HG03432 (cell line): Measurements from ENCODE around the gene IGSF21.

Experiments used
- ATAC-seq: cut with Tn5 transposase; IDR thresholded peaks from one replicate; pipeline ENCODE4 v1.9.1; 2021; ENCODE audit warnings: mild to moderate bottlenecking, moderate library complexity; ENCODE audit not compliant: unreplicated experiment

The IGSF21 gene

DNA sequence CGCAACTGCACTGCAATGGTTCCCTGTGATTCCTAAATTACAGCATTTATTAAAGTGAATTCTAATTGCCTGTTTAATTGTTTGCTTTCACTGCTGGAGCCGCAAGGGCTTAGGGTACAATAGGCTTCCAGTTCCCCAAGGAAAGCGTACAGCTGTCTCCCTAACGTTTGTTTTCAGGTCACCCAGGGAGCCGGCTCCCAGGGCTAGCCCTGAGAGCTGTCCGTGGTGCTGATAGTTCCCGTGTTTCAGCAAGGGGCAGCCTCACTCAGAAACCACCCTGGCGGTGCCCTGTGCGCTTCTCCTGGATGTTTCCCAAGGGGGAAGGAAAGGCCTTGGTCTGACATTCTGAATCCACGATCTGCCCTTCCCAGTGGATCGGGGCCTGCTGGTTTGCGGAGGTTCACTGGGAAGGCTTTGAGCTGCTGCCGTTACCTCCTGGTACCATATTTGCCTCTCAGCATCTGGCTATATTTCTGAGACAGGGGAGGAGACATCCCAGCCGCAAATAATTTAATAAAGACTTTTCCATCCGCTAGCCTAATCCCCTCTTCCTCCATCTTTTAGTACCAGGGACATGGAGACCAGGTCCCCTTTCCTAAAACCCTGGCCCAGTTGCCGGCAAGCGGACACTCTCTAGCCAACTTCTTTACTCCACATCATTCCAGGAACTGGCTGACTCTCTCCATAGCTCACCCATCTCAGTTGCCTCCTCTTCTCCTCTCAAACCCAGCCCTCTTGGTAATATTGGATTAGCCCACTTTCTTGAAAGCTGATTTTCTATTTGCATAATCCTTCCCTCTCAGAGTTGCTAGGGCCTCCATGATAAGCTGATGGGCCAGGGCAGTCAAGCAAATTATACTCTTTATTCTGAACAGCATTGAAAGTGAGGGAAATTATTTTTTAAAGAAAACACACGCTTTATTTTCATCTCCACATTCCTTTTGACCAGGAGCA lies 149.0 kb downstream of the IGSF21 start:
- no peak for ATAC-seq

DNA sequence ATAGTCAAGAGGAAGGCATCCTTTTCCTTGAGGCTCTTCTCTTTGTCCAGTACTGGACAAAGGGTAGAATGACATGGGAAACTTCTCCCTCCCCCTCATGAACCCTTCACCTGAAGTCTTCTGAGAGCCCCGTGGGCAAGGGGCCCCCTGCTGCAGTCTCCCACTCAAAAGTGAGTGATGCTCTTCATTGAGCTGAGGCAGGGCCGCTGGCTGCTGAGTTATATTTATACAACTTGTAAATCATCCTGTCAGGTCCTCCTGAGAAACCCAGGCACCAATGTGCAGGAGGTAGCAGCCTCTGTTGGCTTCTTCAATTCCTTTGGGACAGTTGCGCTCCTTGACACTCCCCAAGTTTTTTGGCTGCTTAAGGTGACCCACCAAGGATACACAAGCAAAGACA lies 150.2 kb downstream of the IGSF21 start:
- ATAC-seq = no peak

DNA sequence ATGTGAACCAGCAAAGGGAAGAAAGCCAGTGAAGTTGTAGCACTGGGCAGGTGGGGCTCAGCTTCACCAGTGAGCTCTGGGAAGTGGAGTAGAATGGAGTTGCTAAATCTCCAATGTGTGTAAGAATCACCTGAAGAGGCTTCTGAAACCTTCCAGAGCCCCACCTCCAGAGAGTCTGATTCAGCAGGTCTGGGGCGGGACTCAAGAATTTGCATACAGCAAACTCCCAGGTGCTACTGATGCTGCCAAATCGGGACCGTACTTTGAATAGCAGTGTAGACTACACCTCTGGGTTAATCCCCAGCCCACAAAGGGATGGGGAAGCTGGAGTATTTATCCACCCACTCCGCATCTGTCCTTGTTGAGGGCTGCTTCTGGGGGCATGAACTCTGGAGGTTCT lies 154.3 kb downstream of the IGSF21 start:
- no peak for ATAC-seq

DNA sequence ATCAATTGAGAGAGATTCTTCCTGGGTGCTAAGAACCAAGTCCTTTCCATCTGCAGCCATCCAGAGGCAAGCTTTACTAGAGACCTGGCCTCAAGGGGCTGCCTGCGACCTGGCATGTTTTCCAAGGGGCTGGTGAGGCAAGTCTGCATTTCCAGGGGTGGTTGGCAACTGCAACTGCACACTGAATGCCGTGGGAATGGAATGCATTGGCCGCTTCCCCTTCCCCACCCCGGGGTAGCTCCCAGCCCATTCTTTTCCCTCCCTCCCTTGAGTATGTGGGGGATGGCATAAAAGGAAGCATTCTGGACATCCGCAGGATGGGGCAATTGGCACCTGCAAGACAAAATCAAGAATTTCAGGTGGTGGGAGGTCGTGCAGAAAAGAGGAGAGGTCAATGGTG lies 155.1 kb downstream of the IGSF21 start:
- ATAC-seq = no peak

DNA sequence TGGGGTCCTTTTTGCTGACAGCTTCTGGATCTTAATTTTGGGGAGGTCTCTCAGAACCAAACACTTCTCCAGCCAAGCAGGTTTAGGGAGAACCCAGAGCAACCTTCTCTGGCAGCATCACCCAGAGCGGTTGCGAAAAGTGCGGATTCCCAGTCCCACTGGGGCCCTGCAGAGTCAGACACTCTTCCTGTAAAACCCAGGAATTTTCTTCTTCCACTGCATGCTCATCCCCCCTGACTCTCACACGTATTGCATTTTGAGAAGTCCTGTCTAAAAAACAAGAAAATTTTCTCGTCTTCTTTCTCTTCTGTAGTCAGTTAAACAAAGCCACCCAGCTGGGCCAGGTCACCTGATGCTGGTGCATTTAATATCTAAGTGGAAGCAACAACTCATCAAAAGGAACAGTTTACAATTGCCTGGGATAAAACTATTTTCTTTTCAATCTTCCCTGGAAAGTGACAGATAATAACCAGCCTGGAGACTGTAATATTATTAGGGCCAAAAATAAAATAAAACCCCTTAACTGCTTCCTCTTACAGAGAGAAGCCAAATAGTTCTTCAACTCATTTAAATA lies 156.0 kb downstream of the IGSF21 start:
- no peak for ATAC-seq

DNA sequence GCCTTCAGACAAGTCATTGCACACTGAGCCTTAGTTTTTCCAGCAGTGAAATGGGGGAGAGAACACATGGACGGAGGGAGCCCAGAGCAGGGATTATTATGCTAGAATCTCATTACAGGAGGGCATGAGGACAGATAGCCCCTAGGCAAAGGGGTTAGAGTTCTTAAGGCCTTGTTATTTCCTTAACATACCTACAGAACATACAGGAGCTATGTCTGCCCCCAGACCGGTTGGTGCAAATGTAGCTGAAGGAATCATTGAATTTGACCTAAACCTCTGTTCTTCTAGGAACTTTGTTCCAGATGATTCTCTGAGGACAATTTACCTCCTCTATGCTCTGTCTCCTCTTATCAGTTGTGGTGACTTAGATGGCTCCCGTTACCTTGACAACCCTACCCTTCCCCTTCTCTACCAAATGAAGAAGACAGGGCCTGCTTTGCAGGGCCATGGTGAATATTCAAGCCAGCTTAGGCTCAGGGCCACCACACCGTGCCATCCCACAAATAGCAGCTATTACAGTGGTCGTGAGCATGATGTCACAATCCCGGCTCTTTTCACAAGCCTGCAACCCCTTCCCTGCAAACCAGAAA lies 156.9 kb downstream of the IGSF21 start:
- no peak for ATAC-seq

DNA sequence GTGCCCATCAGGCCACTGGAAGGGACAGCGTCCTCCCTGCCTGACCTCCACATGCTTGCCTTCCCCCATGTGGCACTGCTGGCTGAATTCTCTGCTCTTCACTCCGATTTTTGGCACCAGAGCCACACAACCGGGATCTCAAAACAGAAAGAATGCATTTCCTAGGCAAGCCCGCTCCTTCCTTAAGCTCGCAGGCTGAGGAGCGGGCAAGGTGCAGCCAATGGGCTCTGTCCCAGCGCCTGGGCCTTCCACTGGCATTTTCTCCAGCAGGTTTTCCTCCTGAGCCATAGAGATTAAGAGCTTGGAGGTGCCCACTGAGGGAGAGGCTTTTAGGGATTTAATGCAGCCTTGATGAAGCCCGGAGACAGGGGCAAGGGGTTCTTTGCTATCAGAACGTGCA lies 158.0 kb downstream of the IGSF21 start:
- no peak for ATAC-seq

DNA sequence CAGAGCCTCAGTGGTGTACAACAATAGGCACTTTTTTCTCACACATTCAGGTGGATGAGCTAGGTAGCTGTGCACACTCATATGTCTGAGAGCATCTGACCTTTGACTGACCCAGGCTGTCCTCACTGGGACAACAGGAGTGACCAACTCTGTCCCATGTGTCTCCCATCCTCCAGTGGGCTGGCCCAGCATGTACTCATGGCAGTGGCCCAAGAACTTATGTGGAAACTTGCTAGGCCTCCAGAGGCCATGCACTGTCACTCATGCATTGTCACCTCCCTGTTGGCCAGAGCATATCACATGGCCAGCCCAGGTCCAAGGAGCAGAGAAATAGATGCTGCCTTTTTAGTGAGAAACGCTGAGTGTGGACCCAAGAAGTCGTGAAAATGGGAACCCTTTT lies 158.8 kb downstream of the IGSF21 start:
- ATAC-seq = no peak

DNA sequence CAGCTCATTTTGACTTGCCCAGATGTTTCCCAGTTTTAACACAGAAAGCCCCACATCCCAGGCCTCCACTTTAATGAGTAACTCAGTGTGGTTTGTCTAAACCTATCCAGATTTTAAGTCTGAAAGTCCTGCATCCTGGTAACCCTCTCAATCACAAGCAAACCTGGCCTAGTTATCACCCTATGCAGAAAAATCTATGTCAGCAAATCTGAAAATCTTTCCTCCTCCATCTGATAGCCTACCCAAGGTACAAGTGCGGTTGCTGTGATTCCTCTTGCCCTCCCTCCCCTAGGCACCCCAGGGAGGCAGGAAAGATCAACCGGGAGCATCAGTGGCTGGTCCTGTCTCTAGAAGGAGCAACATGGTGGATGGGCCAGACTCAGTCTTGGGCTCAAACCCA lies 163.7 kb downstream of the IGSF21 start:
- ATAC-seq = no peak

DNA sequence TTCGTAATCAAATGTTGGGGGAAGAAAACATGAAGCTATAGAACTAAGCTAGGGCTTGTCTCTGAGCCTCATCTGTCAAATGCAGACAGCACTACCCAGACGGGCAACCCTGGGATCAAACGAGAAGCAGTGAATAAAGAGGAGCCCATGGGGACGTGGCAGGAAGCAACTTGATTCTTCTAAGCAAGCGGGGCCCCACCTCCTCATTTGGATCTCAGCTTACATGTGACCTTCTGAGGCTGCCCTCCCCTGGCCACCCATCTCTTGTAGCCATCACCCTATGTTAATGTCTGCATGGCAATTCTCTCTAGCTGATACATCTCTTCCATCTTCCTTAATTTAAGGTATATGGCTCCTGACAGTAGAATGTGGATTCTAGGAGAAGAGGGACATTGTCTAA lies 171.3 kb downstream of the IGSF21 start:
- ATAC-seq = no peak

DNA sequence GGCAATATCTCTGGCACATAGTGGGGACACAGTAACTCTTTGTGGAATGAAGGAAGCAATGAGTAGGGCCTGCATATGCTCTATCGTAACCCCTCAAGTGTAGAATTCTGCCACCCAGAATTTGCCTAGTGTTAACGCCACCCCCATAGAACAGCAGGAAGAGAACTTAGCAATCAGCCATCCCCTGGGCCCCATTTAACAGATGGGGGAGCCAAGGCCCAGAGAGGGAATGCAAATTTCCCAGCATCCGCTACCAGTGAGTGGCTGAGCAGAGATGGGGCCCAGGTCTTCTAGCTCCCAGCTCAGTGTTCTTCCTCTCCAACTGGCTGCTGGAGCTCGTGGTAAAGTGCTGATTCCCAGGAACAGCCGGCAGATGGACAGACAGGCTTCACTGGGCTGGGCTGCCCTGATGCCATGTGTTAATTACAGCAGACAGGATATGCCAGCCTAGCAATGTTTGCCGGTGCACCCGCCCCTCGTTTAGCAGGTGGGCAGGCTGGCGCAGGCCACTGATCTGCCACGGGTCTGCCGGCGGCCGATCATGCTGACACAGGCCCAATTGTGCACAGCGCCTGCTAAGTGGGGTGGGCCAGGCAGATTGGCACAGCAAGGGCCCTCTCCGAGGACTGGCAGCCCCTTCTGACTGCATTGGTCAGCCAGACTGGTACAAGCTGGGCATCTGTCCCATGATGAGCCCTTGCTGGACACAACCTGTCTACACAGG lies 171.9 kb downstream of the IGSF21 start:
- no peak for ATAC-seq

DNA sequence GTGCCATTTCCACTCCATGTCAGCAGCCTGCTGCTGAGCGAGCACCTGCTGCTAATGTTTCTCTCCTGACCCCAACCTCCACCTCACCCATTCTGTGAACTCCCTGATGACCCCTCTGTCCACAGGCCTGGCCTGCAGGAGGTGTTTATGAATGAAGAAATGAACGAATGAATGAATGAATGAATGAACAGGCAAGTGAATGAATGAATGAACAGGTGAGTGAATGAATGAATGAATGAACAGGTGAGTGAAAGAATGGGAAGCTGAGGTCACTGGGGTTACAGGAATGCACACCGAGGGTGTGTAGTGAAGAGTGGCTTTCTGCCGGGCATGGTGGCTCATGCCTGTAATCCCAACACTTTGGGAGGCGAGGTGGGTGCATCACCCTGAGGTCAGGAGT lies 173.4 kb downstream of the IGSF21 start:
- ATAC-seq = no peak

DNA sequence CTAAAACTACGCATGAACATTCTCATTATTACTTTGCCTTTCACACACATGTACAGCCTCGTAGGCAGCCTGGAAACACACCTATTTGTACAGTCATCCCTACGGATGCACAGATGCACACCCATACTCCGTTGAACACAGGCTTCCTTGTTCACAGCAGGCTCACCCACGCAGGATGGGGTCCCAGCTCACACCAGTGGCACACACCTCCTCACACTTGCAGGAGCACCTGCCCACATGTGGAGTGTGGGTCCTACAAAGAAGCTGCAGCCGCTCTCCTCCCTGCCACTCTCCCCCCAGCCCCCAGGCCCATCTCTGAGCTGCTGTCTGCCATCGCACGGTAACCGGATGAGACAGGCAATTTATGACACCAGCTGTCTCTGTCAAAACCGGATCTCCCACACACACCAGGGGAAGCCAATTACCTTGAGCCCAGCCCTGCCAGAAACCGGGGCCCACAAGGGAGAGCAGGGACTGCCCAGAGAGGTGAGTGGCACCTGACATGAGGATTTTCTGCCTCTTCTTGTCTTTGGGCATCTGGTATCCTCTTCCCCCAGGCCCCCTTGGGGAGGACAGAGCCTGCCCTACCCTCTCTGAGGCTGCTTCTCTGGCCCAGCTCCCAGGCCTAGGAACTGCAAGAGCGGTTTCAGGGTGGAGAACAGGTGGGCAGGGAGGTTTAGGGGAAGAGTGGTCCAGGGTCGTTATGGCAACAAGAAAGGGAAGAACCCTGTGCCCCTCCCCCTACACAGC lies 175.4 kb downstream of the IGSF21 start:
- no peak for ATAC-seq

DNA sequence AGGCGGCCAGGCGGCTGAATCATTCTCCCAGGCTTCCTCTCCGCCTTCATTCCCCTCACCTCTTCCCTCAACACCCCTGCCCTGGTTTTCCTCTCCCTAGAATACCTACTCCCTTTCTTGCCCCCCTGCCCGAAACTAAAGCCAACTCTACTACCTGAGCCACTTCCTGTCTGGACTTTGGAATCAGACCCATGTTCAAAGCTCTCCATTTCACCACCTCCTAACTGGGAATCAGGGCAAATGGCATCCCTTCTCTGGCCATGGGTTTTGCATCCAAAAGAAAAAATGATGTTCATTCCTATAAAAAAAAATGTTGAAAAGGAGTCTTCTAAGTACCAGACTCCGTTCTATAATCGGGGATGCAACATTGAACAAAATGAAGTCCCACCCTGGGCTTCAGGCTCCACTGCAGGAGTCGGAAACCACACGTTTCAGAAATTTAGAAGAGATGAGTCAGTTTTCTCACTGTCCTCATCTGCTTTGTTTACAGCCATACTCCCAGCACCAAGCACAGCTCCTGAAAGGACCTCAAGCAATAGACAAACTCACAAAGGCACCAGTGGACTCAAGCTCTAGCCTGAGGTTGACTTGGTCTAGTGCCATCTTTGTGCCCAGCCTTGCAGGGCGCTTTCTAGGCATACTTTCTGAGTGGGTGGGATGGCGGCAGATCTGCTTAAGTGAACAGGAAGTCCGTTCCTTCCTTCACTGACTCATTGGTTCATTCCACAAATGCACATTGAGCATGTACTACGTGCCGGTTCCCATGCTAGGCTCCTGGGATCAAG lies 176.2 kb downstream of the IGSF21 start:
- no peak for ATAC-seq

DNA sequence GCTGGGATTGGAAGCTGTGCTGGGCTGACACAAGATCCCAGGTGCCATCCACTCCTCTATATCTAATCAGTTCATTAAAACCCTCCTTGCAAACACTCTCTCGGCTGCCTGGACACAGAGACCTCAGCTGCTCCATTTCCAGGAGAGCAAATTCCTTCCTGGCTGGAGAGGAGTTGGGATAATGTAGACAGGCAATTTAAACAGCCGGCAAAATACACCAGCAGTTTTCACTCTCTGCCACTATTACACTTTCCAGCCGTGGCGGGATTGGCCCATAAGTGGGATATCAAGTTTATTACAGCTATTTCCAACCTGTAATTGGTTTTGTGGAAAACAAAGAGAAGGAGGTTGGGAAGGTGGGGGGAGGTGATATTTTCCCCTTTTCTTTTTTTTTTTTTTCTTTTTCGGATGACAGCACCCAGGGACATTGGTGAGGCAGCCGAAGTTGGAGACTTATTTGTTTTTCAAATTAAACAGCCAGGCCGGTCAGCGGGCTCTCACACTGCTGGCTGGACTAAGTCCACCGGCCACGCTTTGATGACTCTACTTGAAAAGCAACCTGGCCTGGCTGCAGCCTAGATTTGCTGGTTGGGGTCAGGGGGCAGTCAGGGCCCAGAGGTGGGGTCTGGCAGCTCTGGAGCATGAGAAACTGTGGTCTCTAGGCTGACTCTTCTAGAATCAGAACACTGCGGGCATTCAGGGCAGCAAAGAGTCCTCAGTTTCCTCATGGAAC lies 177.4 kb downstream of the IGSF21 start:
- ATAC-seq = no peak

DNA sequence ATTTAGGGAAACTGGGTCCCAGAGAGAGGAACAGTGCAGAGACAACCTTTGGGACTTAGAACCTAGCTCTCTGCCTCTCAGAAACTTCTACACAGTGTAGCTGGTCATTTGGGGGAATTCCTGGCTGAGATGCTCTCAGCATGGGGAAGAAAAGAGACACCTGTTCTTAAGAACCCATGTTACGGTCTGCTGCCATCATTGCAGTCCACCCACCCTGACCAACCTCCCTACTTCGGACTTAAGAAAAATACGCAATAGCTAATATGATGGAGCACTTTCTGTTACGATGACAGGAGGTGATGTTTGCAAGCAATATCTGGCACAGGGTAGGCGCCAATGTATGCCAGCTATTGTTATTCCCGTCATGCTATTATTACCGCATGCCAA lies 177.9 kb downstream of the IGSF21 start:
- ATAC-seq = no peak

DNA sequence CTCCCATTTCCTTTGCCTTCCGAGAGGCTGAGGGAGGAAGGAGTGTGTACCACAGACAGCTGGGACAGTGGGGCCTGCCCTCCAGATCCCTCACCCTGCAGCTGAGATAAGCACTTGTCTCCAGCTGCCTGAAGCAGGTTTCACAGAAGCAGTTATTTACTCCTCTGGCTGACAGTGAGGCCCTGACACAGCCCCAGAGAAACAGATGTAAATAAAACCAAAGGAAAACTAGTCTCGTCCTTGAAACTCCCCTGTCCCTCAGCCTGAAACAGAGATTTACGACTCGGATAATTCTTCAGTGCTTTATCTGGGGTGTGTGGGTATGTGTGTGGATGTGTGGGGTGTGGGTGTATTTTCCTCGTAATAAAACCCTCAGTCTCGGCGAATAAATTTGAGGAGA lies 181.1 kb downstream of the IGSF21 start:
- ATAC-seq = no peak

DNA sequence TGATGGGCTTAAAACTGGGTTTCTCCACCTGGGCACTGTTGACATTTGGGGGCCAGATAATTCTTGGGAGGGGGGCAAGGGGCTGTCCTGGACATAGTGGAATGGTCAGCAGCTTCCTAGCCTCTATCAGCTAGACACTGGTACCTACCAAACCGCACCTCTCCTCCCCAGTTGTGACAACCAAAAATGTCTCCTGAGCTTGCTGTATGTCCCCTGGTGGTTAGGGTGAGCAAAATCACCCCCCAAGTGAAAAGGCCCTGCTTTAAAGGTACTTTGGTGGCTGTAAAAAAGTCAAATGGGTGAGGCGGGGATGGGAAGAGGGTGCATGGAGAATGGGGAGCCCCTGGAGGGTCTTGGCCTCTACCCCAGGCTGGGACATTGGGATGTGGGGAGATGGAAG lies 182.0 kb downstream of the IGSF21 start:
- no peak for ATAC-seq

DNA sequence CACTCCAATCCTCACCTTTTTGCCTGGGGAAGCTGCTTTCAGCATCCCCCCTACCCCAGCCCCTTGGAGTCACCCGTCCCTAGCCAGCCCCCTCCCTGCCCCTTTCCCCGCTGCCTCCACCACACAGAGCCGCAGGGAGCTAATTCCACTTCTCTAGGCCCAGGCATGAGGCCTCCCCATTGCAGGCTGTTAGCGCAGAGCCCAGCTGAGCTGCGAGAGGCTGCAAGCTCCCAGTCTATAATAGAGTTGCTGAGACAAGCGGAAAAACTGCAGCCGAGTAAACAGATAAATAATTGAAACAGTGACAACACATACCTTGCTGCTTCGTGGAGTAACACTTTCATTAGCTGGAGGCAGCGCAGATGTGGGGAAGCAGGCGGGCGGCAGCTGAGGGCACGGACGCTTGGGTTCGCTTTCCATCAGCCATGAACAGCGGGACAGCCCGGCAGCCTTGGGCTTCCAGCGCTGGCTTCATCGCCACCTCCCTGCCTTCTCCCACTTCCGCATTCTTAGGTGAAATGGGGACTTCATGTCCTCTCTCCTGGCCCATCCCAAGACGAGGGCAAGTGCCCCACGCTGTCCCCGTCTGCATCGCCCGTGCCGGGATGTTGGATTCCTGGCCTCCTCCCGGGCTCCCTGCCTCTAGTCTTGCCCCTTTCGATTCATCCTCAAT lies 183.3 kb downstream of the IGSF21 start:
- no peak for ATAC-seq
